Neuronal stem cell (in vitro differentiated cells): ENCODE data around the gene TRIM39. TPM values are rescaled to one million over a fixed set of nuclear protein-coding genes. Genes with fewer than 3 reads are reported as not detected.
"Not testable (repeated sequence)": the region's sequence is repeated elsewhere in the genome, so short reads cannot be mapped to it uniquely, and the experiment has no call there.

Experiments used
- DNase-seq: peaks from one replicate; pipeline ENCODE4 v3.0.0-alpha.2; 2013; ENCODE audit warnings: low spot score
- H2AFZ ChIP-seq: one replicate; pipeline ENCODE4 v1.6.1; 2013; ENCODE audit warnings: mild to moderate bottlenecking, low read length, inconsistent platforms
- H2AK5ac ChIP-seq: 2 replicates; pipeline ENCODE4 v1.6.1; 2013; ENCODE audit warnings: low read depth, mild to moderate bottlenecking, inconsistent platforms, low read length, moderate library complexity, mixed read lengths
- H2BK120ac ChIP-seq: 2 replicates; pipeline ENCODE4 v1.6.1; 2013; ENCODE audit warnings: low read depth, mild to moderate bottlenecking, inconsistent platforms, low read length, moderate library complexity, mixed read lengths
- H2BK12ac ChIP-seq: one replicate; pipeline ENCODE4 v1.6.1; 2013; ENCODE audit warnings: low read length, inconsistent platforms
- H2BK15ac ChIP-seq: 2 replicates; pipeline ENCODE4 v1.6.1; 2013; ENCODE audit warnings: mild to moderate bottlenecking, low read length, inconsistent platforms, mixed read lengths
- H2BK5ac ChIP-seq: one replicate; pipeline ENCODE4 v1.6.1; 2013; ENCODE audit warnings: inconsistent platforms, mild to moderate bottlenecking, low read length, moderate library complexity
- H3K14ac ChIP-seq: one replicate; pipeline ENCODE4 v1.6.1; 2013; ENCODE audit warnings: low read length, inconsistent platforms
- H3K18ac ChIP-seq: 2 replicates; pipeline ENCODE4 v1.6.1; 2013; ENCODE audit warnings: low read length, inconsistent platforms
- H3K23ac ChIP-seq: 2 replicates; pipeline ENCODE4 v1.6.1; 2013; ENCODE audit warnings: low read depth, mild to moderate bottlenecking, mixed read lengths, low read length, inconsistent platforms; ENCODE audit not compliant: poor library complexity
- H3K27ac ChIP-seq: replicated peaks from 3 replicates; pipeline ENCODE4 v1.5.1; 2013; ENCODE audit warnings: low read length, inconsistent platforms
- H3K27me3 ChIP-seq, 3 experiments: 2 replicates each; pipeline ENCODE4 v1.6.1; 2013; ENCODE audit warnings: low read length in 3 of 3, mild to moderate bottlenecking in 2 of 3, inconsistent platforms in 1 of 3, low read depth in 1 of 3, mixed read lengths in 1 of 3, moderate library complexity in 1 of 3; ENCODE audit not compliant: control insufficient read depth in 3 of 3, insufficient read depth in 3 of 3
- H3K36me3 ChIP-seq, 2 donors: replicated peaks in 1 of 2; 2 replicates each; pipeline ENCODE4 v1.6.1; 2013; ENCODE audit warnings: low read length in 2 of 2; ENCODE audit not compliant: control insufficient read depth in 2 of 2, insufficient read depth in 2 of 2
- H3K4ac ChIP-seq: 2 replicates; pipeline ENCODE4 v1.6.1; 2013; ENCODE audit warnings: inconsistent platforms, mild to moderate bottlenecking, low read length, moderate library complexity
- H3K4me1 ChIP-seq, 2 donors: 1 replicate in 1 of 2; 2 replicates in 1 of 2; pipeline ENCODE4 v1.6.1; 2013; ENCODE audit warnings: low read length in 2 of 2, low read depth in 1 of 2; ENCODE audit not compliant: control insufficient read depth in 2 of 2, insufficient read depth in 1 of 2
- H3K4me2 ChIP-seq: one replicate; pipeline ENCODE4 v1.6.1; 2013; ENCODE audit warnings: mild to moderate bottlenecking, low read length, inconsistent platforms; ENCODE audit not compliant: insufficient read depth, poor library complexity, severe bottlenecking
- H3K4me3 ChIP-seq, 2 donors: 2 replicates each; pipeline ENCODE4 v1.5.1; 2013; ENCODE audit warnings: low read length in 2 of 2, mild to moderate bottlenecking in 2 of 2, inconsistent platforms in 1 of 2, moderate library complexity in 1 of 2
- H3K79me1 ChIP-seq: one replicate; pipeline ENCODE4 v1.6.1; 2013; ENCODE audit warnings: low read depth, mild to moderate bottlenecking, inconsistent platforms, low read length, moderate library complexity
- H3K9ac ChIP-seq: one replicate; pipeline ENCODE4 v1.6.1; 2013; ENCODE audit warnings: mild to moderate bottlenecking, low read depth, low read length, inconsistent platforms; ENCODE audit not compliant: poor library complexity
- H3K9me3 ChIP-seq, 2 donors: replicated peaks in 1 of 2; 2 replicates each; pipeline versions ENCODE3 to v1.6.1; 2013; ENCODE audit warnings: low read length in 2 of 2, mild to moderate bottlenecking in 2 of 2, inconsistent platforms in 1 of 2, low read depth in 1 of 2, mixed read lengths in 1 of 2, moderate library complexity in 1 of 2; ENCODE audit not compliant: control insufficient read depth in 2 of 2, insufficient read depth in 1 of 2
- H4K8ac ChIP-seq: one replicate; pipeline ENCODE4 v1.6.1; 2013; ENCODE audit warnings: low read depth, mild to moderate bottlenecking, inconsistent platforms, low read length, moderate library complexity
- H4K91ac ChIP-seq: one replicate; pipeline ENCODE4 v1.6.1; 2013; ENCODE audit warnings: low read length, low read depth, mild to moderate bottlenecking, inconsistent platforms; ENCODE audit not compliant: poor library complexity
- WGBS, 2 donors: extraction: QIAGEN DNeasy Blood & Tissue Kit; methylation state at CpG; one replicate each; pipeline ENCODE4 v1.1.7; 2013; ENCODE audit warnings: missing lambda C conversion rate in 2 of 2, mixed read lengths in 1 of 2; ENCODE audit not compliant: insufficient read length in 2 of 2, insufficient replicate concordance in 1 of 2; ENCODE audit errors: extremely low coverage in 2 of 2; 5-methylcytosine and 5-hydroxymethylcytosine counted together
- polyA plus RNA-seq, 2 experiments: library from polyadenylated mRNA; stranded (reverse); fragments of 200-250 nt; gene quantifications; one replicate each; pipeline ENCODE4 v1.2.3, GENCODE V29; 2013

Gene TRIM39
- polyA plus RNA-seq (2013, experiment 1 of 2), result 8.9 TPM
- 7.8 TPM for polyA plus RNA-seq (2013, experiment 2 of 2)

DNA sequence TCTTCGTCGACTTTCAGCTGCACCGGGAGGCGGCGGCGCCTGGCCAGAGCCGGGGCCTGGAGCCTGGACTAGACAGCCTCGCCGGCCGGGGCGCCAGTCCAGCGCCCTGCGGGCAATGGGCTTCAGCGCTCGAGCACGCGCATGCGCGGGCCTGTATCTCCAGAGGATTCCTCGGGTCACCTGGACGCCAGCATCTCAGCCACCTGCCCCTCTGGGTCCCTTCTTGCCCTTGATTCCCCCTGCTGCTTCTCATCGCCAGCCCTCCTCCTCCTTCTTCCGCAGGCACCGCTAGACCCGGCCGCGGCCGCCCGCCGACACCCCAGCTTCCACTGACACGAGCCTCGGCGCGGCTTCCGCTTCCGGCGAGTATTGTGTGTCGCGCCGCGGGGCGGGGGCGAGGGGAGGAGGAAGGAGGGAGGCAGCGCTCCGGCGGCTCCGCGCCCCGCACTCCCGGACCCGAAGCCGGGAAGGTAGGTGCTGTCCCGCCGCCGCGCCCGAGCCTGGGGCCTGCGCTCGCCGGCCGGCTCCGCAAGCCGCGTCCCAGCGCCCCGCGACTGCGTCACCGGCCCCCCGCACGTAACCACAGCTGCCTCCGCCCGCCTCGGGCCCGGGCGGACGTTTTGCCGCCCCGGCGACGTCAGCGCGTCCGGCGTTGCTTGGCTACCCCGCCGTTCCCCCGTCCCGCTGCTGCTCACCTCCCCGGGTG, at the start of gene TRIM39:
Gene TRIM39, plus strand, starts transcription at position 402 of the 706 bp plus-strand sequence. CDS start 2,391 bp downstream, outside the sequence.
- Histone ChIP-seq H2BK15ac (peak within 1 kb of the TSS; percentile 93), H3K4me3 (peak within 1 kb of the TSS; percentile 92 to 98), H3K9me3 (no peaks in the 10 kb centered on the region), H4K91ac (no peak within 1 kb of the TSS), H4K8ac (no peak within 1 kb of the TSS), H3K9ac (peak within 1 kb of the TSS; percentile 97), H3K18ac (peak within 1 kb of the TSS; percentile 98), H3K27ac (peak within 1 kb of the TSS; percentile 72), H2BK120ac (no peak within 1 kb of the TSS), H3K36me3 (peaks cover 10 to 39% of the 10 kb centered on the region in 2 donors), H2AFZ (peak within 1 kb of the TSS; percentile 99), H3K23ac (peak within 1 kb of the TSS; percentile 80), H2BK5ac (peak within 1 kb of the TSS; percentile 93), H3K27me3 (no peaks in the 10 kb centered on the region), H3K14ac (no peak within 1 kb of the TSS), H3K4me1 (peaks cover 2 to 11% of the 10 kb centered on the region in 2 donors), H3K4ac (no peak within 1 kb of the TSS), H2AK5ac (no peak within 1 kb of the TSS), H3K4me2 (peak within 1 kb of the TSS; percentile 96), H2BK12ac (no peak within 1 kb of the TSS), H3K79me1 (peaks cover 1% of the 10 kb centered on the region)
- no CpG with 5 or more reads among the region's 90 CpGs for WGBS, 2 donors
- DNase-seq, result peak; percentile 76

DNA sequence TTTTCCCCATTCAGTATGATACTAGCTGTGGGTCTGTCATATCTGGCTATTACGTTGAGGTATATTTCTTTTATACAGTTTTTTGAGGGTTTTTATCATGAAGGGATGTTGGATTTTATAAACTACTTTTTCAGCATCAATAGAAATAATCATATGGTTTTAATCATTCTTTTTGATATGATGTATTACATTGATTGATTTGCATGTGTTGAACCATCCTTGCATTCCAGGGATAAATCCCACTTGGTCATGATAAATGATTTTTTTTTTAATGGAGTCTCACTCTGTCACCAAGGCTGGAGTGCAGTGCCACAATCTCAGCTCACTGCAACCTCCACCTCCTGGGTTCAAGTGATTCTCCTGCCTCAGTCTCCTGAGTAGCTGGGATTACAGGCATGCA, 45.7 kb upstream of the TRIM39 start:
- not testable (repeated sequence) for H3K9ac ChIP-seq, H4K91ac ChIP-seq, H3K36me3 ChIP-seq, H3K4ac ChIP-seq, H2BK15ac ChIP-seq, H3K4me2 ChIP-seq, H3K14ac ChIP-seq, H3K27ac ChIP-seq, H2BK120ac ChIP-seq, H3K23ac ChIP-seq, H3K4me3 ChIP-seq, H3K79me1 ChIP-seq, H2BK5ac ChIP-seq, H3K18ac ChIP-seq, H3K4me1 ChIP-seq, H3K27me3 ChIP-seq, DNase-seq, H2AFZ ChIP-seq, H2BK12ac ChIP-seq, H4K8ac ChIP-seq, H2AK5ac ChIP-seq
- peaks cover 29 to 57% of the 10 kb centered on the region in 2 donors for H3K9me3 ChIP-seq
- WGBS, 2 donors, result no CpG with 5 or more reads among the region's 1 CpG

DNA sequence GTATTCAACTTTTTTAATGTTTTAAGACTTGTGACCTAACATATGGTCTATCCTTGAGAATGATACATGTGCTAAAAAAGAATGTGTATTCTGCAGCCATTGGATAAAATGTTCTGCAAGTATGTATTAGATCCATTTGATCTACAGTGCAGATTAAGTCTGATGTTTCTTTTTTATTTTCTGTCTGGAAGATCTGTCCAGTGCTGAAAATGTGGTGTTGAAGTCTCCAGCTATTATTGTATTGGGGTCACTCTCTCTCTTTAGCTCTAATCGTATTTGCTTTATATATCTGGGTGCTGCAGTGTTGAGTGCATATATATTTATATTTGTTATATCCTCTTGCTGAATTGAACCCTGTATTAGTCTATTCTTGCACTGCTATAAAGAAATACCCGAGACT, 44.2 kb upstream of the TRIM39 start:
- no peak overlapping the region for H2AFZ ChIP-seq
- DNase-seq, result no peak
- no peaks in the 10 kb centered on the region for H3K36me3 ChIP-seq
- H3K18ac ChIP-seq, result no peak overlapping the region
- no peak overlapping the region for H2BK12ac ChIP-seq
- H3K4me3 ChIP-seq, result no peak overlapping the region
- no peak overlapping the region for H3K9ac ChIP-seq
- no peak overlapping the region for H2AK5ac ChIP-seq
- no peak overlapping the region for H4K91ac ChIP-seq
- no peak overlapping the region for H3K14ac ChIP-seq
- no peak overlapping the region for H2BK15ac ChIP-seq
- H3K9me3 ChIP-seq, result peaks cover 28 to 67% of the 10 kb centered on the region in 2 donors
- no peak overlapping the region for H3K23ac ChIP-seq
- H3K4me1 ChIP-seq, result no peaks in the 10 kb centered on the region
- H3K4ac ChIP-seq, result no peak overlapping the region
- H4K8ac ChIP-seq, result no peak overlapping the region
- no peak overlapping the region for H2BK5ac ChIP-seq
- no peak overlapping the region for H2BK120ac ChIP-seq
- no peak overlapping the region for H3K4me2 ChIP-seq
- H3K79me1 ChIP-seq, result no peaks in the 10 kb centered on the region
- no peak overlapping the region for H3K27ac ChIP-seq
- WGBS, 2 donors, result no CpG with 5 or more reads among the region's 2 CpGs
- no peaks in the 10 kb centered on the region for H3K27me3 ChIP-seq

DNA sequence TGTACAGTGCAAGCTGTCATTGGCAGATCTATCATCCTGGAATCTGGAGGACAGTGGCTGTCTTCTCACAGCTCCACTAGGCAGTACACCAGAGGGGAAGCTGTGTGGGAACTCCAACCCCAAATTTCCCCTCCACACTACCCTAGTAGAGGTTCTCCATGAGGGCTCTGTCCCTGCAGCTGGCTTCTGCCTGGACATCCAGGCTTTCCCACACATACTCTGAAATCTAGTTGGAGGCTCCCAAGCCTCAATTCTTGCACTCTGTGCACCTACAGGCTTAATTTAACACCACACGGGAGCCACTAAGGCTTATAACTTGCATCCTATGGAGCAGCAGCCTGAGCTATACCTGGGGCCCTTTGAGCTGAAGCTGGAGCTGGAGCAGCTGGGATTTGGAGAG, 43.0 kb upstream of the TRIM39 start:
- Histone ChIP-seq H3K9ac (no peak overlapping the region), H3K18ac (no peak overlapping the region), H2AFZ (no peak overlapping the region), H2AK5ac (no peak overlapping the region), H2BK12ac (no peak overlapping the region), H3K9me3 (peaks cover 26 to 80% of the 10 kb centered on the region in 2 donors), H3K4me2 (no peak overlapping the region), H3K23ac (no peak overlapping the region), H2BK120ac (no peak overlapping the region), H3K36me3 (peaks cover 4 to 7% of the 10 kb centered on the region in 2 donors), H2BK15ac (no peak overlapping the region), H4K8ac (no peak overlapping the region), H2BK5ac (no peak overlapping the region), H4K91ac (no peak overlapping the region), H3K79me1 (no peaks in the 10 kb centered on the region), H3K14ac (no peak overlapping the region), H3K4me3 (no peak overlapping the region), H3K4ac (no peak overlapping the region), H3K27me3 (no peaks in the 10 kb centered on the region), H3K27ac (no peak overlapping the region), H3K4me1 (no peaks in the 10 kb centered on the region)
- DNase-seq, result no peak
- no CpG with 5 or more reads among the region's 1 CpG for WGBS, 2 donors
